ENCODE data around the gene PDE4DIP. TPM values are rescaled to one million over a fixed set of nuclear protein-coding genes. Genes with fewer than 3 reads are reported as not detected.

Gene PDE4DIP
- total RNA-seq = 21.0 and 27.9 TPM in 2 replicates

GRCh38 chr1:148844220-148844619, at the start of gene PDE4DIP:
PDE4DIP (plus strand) TSS chr1:148844428; CDS start chr1:148844775, 347 bp downstream.

Other genes with a start within 250 kb of the PDE4DIP start
- gene NBPF14, start 248.4 kb upstream of the PDE4DIP start, total RNA-seq = 25.8 and 27.3 TPM in 2 replicates
- gene NUDT4B, start 95.7 kb upstream of the PDE4DIP start, total RNA-seq = 4.6 and 9.0 TPM in 2 replicates

Data from tracheal epithelial cell (primary cell).